NK-92 treated with Interleukin-12 subunit alpha and Interleukin-12 subunit beta, amount 100 ng/mL, for 24 hours (cell line): Measurements from ENCODE around the gene MAP2K7.
A peak's percentile ranks its signal among the peaks of the same experiment; 100 is the strongest.
"Not testable (repeated sequence)": the region's sequence is repeated elsewhere in the genome, so short reads cannot be mapped to it uniquely, and the experiment has no call there.

Source experiments
- DNase-seq: peaks from one replicate; lab custom pipeline; 2025; lab: John Stamatoyannopoulos, UW

MAP2K7 gene

DNA sequence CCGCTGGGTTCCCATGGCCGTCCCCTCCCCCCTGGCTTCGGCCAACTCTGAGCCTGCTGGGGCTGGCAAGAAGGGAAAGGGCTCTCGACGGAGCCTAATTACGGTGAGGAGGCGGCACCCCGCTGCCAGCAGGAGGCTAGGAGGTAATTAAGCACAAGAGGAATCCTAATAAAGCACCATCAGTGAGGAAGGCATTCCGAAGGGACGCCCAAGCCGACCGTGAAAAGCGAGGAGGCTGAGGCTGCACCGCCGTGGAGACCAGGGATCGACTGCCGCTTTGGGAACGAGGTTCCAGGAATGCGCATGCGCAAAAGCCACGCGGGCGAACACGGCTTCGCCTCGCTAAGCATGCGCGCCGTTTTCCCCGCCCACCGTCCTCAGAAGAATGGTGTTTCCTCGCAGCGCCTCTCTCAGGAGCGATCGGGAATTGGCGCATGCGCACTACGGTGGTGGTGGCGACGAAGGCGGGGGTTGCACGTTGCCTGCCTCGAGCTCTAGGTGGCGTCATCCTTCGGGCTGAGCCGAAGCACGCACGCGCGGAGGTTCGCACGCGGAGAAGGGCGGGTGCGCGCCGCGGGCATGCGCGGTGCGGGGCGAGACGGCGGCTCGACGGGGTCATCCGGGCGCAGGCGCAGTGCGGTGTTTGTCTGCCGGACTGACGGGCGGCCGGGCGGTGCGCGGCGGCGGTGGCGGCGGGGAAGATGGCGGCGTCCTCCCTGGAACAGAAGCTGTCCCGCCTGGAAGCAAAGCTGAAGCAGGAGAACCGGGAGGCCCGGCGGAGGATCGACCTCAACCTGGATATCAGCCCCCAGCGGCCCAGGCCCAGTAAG, at the start of gene MAP2K7:
MAP2K7 (plus strand) TSS at position 634 of the 830 bp plus-strand sequence; CDS start at position 702, 68 bp downstream.
- peak; percentile 100 for DNase-seq

DNA sequence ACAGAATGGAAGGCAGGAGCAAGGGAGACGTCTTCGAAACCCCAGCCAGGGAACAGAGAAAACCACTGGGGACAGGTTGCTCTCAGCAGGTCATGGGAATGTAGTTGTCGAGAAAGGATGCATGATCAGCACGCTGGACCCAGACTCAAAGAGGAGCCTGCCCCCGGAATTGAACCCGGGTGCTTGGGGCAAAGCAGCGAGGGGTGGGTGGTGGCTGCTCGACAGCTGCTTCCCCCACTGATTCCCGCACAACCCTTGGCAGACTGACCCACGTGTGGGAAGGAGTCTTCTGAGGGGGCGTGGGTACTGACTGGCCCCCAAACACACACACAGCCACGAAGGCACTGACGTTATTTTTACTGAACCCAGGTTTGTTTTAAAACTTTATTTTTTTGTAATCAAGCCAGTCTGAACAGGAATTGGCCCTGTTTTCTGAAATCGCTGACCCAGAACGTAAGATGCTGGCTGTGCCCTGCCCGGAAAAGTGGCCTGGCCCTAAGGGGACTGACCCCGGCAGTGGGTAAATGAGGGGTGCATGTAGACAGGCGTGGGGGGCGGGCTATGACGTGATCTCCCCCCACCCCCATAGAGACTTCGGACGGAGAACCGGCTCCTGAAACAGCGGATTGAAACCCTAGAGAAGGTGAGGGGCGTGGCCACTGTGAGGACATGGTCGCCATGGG, 48.1 kb upstream of the MAP2K7 start:
- no peak for DNase-seq

DNA sequence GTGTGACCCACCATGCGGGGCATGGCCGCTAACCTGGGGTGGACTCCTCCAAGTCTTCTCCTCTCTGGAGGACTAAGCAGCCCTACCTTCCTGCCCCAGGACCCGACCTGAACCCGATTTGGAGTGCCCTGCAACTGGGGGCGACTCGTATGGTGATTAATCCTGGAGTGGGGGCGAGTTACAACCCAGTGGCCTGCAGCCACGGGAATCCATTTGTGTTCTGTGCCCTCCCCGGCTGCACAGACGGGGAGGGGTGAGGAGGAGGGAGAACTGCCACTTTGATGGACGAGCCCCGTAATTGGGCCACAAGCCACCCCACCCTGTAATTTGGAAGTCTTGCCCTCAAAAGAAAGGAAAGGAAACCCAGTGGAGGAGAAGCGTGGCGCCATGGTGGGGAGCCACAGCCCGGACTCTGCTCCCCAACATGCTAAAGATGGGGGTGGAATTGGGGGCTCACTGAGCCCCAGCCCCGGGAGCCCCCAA, 47.5 kb upstream of the MAP2K7 start:
- no peak for DNase-seq

DNA sequence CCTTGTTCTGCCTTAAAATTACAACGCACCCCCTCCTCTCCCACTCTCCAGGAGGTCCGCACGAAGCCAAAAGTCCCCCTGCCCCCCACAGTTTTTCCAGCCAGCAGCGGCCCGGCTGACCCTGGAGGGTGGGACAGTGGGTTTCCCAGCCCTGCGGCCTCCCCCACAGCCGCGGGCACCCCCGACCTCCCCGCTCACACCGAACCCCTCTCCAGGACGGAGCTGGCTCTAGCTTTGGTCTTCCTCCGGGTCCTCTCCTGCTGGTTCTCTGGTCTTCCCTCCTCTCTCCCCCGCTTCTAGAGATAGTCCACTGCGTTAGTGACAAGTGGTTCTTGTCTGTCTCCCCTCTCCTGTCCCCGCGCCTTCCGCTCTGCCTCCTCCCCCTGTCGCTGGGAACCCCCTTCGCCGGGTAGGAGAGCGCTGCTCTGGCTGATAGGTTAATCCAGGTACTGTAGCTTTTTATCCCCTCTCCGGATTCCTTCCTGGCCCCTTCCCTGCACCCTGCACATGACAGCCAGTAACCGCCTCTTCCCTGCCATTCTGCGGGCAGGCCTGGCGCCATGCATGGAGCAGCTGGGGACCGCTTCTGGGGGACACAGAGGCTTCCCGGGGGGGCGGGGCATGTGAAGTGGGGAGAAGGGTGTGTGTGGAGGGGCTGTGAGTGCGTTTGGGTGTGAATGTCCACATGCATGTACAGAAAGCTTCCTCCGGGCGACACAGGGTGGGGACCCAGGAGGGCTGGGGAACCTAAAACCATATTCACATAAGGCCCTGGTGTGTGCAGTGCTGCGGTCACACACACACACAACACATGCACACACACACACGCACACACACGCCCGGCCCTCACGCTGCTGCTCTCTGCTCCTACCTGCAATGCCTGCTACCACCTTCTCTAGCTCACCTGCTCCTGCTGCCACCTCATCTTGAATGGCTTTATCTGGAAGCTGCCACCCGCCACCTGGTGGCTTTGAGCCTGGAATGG, 46.7 kb upstream of the MAP2K7 start:
- no peak for DNase-seq

DNA sequence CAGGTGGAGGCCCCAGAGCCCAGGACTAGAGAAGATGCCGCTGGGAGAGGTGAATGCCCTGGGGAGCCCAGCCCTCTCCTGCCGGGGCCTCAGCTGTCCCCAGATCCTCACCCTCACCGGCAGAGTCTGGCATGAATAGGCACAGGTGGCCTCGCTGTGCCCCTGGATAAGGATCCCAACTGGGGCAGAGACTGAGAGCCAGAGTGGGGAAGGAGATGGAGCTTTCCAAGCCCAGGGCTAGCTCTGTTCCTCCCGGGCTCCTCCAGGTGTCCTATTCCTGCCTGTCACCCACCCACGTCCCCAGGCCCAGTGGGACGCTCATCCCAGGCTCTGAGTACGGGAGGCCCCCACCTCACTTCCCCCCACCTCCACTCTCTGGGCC, 46.0 kb upstream of the MAP2K7 start:
- no peak for DNase-seq

DNA sequence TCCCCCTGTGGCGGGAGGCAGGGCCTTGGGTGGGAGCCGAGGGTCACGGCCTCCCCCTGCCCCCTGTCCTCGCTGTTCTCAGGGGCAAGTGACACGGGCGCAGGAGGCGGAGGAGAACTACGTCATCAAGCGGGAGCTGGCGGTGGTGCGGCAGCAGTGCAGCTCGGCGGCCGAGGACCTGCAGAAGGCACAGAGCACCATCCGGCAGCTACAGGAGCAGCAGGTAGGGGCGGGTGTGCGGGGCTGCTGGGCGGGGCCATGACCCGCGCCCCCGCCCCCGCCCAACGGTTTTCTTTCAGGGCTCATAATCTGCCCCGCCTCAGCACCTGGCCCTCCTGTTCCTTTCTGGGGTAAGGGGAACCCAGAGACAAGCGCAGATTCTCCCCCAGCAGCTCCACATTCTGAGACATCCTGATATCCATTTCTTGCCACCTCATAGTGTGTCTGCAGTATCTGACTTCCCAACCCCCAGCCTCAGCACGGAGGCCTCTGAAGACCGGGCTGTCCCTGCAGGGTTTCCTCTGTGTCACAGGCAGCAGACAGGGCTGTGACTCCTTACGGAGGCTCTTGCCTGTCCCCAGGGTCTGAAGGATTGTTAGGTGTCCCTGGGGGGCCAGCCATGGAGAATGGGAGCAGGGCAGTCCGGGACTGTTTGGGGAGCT, 45.4 kb upstream of the MAP2K7 start:
- no peak for DNase-seq

DNA sequence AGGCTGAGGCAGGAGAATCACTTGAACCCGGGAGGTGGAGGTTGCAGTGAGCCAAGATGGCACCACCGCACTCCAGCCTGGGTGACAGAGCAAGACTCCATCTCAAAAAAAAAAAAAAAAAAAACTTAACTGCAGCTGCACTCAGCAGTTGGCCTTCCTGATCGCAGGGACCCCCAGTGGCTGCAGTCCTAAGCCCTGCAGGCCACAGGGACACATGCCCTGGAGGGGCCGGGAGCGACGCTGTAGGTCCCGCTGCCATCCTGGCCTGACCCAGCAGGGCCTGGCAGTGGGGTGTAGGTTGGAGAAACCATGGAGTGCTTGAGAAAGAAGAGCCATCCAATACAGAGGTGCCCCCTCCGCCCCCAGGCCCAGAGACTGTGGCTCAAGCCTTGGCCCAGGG, 44.6 kb upstream of the MAP2K7 start:
- not testable (repeated sequence) for DNase-seq

DNA sequence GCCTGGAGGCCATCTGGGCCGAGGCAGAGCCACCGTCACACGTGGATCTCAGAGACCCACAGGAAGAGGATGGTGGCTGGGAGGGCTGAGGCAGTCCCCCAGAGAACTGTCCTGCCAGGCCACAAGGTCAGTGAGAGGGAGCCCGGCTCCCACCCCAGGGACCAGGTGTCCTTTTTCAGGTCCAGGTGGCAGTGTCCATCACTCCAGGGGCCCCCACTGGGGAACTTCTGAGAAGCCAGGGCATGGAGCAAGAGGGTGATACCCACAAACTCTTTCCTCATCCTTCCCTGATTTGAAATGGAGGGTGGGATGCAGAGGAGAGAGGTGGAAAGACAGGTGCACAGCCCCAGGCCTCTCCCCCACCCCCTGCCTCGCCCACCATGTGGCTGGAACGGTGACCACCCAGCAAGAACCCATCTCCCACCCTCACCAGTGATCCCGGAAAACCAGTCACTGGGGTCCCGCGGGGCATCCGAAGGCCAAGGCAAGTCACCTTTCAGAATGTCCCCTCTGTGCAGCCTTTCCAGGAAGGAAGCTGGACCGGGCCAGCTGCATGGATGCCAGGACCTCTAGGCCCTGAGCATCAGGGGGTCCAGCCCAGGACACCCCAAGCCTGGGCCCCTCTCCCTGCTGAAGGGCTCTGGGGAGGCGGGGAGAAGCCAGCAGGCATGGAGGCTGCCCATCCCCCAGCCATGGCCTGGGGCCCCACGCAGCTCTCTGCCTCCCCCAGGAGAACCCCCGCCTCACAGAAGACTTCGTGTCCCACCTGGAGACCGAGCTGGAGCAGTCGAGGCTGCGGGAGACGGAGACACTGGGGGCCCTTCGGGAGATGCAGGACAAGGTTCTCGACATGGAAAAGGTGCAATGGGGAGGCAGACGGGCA, 43.6 kb upstream of the MAP2K7 start:
- DNase-seq, result no peak

DNA sequence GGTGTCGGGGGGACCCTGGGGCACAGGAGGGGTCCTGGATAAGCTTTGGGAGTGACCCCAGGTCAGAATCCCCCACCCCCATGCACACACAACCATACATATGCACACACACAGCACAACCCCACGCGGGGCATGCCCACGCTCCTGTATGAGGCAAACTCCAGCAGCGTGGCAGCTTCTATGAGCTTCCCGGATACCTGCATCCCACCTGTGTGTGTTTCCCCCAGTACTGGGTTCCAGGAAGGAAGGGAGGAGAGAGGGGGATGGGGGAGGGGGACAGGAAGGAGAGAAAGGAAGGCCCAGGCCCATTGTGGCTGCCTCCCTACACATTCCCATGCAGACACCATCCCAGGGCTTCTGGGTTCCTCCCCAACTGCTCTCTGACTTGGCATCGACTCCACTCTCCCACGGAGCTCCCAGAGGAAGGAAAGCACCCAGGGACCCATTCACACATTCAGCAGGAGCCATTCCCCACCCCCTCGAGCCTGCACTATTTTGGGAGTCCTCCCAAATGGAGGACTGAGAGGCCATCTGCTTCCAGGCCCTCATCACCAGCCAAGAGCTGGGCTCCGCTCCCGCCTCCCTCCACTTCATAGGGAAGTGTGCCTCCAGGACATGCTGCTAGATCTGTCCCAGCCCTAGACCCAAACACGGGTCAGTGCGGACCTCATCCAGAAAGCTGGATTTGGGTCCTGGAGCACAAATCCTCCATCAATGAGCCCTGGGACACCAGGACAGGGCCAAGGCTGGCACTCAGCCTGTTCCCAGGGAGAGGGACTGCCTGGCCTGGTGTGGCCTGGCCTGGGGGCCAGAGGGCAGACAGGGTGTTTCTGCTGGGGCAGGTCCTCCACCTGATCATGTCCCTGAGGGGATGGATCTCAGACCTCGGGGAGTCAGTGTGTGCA, 42.7 kb upstream of the MAP2K7 start:
- DNase-seq, result no peak

DNA sequence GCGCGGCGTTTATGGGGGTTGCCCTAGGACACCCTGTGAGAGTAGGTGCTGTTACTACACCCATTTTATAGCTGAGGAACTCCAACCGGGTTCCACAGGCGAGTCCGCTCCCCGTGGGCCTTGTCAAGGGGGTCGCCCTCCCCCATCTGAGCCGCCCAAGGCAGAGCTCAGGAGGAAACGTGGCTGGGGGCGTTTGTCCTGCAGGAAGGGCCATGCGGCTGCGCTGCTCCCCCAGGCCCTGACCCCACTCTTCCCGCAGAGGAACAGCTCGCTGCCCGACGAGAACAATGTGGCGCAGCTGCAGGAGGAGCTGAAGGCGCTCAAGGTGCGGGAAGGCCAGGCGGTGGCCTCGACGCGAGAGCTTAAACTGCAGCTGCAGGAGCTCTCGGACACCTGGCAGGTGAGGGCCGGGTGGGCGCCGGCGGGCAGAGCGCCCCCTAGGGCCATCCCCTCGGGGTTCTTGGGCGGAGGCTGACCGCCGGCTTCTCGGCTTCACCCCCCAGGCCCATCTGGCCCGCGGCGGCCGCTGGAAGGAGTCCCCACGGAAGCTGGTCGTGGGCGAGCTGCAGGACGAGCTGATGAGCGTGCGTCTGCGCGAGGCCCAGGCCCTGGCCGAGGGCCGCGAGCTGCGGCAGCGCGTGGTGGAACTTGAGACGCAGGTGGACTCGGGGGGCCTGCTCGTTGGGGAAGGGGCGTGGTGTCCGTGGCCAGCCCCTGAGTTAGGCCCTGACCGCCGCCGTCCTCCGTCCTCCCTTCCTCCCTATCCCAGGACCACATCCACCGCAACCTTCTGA, 41.9 kb upstream of the MAP2K7 start:
- no peak for DNase-seq

DNA sequence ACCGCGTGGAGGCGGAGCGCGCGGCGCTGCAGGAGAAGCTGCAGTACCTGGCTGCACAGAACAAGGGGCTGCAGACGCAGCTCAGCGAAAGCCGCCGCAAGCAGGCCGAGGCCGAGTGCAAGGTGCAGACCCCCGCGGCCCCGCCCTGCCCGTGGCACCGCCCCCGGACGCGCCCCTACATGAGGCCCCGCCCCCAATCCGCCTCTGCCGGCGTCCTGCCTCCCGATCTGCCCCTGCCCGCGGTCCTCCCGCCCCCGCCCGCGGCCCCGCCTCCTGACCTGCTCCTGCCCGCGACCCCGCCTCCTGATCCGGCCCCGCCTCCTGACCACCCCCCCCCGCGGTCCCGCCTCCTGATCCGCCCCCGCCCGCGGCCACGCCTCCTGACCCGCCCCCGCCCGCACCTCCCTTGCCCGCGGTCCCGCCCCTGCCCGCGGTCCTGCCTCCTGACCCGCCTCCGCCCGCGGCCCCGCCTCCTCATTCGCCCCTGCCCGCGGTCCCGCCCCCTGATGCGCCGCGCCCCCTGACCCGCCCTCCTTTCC, 41.2 kb upstream of the MAP2K7 start:
- no peak for DNase-seq

DNA sequence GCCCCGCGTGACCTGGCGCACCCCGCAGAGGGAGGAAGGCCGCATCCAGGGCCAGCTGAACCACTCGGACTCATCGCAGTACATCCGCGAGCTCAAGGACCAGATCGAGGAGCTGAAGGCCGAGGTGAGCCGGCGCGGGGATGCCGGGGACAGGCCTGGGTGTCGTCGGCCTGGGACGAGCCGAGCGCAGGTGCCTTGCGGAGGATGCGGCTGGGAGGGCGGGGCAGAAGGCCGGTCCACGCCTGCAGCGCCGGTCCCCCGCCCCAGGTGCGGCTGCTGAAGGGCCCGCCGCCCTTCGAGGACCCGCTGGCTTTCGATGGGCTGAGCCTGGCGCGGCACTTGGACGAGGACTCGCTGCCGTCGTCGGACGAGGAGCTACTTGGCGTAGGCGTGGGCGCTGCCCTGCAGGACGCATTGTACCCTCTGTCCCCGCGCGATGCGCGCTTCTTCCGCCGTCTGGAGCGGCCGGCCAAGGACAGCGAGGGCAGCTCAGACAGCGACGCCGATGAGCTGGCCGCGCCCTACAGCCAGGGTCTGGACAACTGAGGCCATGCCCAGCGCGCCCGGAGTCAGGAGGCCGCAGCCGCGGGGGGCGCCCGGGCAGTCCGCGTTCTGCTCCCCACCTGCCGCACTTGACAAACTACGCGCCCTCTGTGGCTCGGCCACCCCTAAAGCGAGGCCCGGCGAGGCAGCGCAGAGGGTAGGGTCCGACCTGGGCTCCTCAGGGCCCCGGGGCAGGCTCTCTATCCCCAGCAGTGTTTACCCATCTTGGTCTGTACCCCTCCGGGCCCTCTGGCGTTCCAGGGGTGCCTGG, 40.3 kb upstream of the MAP2K7 start:
- DNase-seq, result no peak

DNA sequence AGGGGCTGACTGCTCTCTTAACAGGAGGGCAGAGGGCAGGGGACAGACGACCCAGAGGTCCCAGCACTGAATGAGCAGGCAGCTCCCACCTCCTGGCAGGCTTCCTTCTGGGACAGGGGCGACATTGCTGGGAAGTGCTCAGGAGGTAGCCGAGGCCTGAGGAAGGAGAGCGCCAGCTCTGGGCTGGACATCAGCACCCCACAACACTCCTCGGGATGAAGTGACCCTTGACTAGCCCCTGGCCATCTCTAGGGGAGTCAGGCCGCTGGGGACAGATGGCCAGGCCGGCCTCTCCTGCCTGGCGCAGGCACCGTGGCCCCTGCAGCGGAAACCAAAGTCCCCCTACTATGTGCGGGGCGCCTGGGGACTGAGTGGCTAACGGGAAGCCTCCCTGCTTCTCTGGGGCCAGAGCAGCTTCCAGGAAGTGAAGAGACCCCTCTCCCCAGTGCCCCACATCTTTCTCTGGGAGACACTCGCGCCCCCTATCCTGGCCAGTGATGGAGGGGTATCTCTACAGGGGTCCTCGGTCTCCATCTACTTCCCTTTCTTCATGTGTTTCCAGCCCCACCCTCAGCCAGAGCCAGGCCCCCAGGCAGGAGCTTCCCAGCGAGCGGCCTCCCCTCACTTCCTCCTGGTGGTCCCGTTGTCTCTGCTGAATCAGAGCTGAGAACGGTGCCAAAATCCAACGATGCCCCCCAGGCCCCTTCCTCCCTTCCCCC, 39.5 kb upstream of the MAP2K7 start:
- DNase-seq, result no peak

DNA sequence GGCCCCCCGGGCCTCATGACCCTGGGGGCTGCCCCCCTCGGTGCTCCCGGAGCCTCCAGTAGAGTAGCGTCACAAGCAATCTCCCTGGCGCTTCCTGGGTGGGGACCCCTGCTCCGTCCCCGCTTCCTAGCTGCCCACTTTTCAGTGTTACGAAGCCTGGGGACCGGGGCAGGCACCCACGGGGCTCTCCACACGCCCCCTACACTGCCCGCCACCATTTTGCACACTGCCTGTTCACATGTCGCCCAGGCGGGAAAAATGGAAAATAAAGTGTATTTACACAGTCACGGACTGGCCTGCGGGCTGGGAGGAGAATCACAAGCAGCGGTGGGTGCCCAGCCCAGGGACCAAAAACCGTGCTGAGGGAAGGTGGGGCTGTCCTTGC, 39.0 kb upstream of the MAP2K7 start:
- DNase-seq, result no peak

DNA sequence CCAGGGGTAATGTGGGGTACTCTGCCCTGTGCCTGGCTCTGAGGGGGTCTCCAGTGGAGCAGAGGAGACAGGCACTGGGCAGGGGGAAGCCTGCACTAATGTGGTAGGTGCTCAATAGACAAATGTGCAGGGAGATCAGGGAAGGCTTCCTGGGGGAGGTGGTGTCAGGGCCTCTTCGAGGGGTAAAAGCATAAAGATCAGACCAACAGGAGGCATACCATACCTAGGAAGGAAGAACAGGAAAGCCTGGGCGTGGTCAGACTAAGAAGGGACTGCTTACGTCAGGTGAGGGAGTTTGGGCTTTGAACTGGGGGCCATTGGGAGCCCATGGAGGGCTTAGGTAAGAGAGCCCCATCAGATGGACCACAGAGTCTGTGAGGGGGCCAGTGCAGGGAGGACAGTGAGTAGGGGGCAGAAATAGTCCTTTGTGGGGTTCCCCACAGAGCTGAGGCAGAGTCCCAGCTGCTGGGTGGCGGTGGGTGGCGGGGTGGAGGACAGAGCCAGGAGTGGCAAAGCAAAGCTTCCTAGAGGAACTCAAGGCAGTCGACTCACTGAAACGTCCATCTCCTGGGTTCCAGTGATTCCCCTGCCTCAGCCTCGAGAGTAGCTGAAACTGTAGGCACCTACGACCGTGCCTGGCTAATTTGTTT, 38.3 kb upstream of the MAP2K7 start:
- DNase-seq, result no peak

DNA sequence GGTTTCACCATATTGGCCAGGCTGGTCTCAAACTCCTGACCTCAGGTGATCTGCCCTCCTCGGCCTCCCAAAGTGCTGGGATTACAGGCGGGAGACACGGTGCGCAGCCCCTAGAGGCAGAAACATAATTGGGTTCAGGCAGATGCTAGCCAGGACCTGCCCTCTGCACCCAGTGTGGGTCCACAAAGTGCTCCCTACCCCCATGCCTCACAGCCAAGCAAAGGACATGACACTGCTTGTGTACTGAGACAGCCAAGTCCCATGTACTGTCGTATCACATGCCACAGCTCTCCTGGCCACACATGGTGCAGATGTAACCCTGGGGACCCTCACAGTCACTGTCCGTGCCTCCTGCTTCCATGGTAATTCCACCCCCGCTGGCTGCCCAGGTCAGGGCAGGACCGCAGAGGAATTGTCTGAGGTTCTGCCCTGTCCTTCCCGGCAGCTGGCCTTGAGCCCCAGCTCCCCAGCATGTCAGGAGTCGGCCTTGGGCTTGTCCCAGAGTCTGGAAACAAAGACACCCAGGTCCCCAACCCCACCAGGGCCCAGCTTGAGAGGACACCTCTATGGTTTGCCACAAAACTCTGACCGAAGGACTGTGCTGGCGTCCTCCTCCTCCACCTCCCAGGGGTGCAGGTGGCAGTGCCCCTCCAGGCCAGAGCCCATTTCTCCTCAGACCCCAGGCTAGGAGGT, 37.1 kb upstream of the MAP2K7 start:
- DNase-seq, result no peak
